ENCODE data around the gene OGA. TPM values are rescaled to one million over a fixed set of nuclear protein-coding genes. Genes with fewer than 3 reads are reported as not detected.

OGA gene
- total RNA-seq (2014; rRNA removed; shearing (Covaris generic); ENCODE audit: low replicate concordance), result 43.5 and 65.0 TPM in 2 replicates

DNA sequence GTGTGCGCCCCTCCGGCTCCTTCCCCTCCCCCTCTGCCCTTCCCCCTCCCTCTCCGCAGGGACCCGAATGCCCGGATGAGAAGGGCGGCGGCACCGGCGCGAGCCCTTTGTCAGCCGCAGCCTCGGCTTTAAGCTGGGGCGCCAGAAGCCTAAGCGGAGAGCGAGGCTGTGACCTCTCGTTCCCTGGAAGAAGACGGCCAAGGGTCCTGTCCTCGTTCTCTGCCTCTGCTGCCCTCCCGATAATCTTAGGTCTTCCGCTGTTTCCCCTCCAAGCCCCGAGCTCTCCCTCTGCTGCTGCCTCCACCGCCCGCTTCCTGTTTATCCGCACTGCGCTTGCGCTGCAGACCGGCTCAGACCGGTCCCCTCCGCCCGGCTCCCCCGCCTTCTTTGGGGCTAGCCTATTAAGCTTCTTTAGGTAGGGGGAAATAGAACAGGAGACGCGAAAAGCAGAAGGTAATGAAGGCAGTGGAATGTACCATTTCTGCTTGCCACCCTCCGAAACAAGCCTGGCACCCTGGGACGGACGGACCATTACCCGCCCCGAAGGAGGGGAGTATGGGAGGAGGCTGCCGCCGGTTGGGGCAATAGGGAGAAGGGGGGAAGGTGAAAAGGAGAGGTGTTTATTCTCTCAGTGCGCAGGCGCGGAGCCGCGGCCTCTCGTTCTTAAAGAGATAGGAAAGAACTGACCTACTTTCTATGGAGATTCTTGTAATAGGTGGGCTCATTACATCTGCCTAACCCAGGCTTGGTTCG lies at the start of gene OGA:
Gene OGA (minus strand): TSS at position 326 of the 753 bp plus-strand sequence. CDS start 422 bp downstream, outside the sequence.
- H3K79me2 ChIP-seq (ENCODE audit: low read length), result peaks cover 47% of the 10 kb centered on the region

DNA sequence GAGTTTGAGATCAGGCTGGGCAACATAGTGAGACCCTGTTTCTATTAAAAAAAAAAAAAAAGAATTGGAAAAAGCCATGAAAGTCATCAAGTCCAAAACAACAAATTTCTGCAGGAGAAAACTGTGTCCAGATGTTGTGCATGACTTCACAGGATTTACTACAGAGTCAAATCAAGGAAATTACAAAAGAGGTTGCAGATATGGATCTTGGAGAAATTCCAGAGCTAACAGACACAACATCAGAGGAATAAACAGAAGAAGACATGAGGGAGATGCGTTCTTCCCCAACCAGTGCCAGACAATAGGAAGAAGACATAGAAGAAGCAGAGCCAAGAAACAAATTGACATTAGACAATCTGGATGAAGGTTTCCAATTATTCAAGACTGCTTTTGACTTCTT lies 49.7 kb upstream of the OGA start:
- Histone ChIP-seq H3K9me3 (ENCODE audit: low read length) (no peaks in the 10 kb centered on the region), H4K20me1 (ENCODE audit: insufficient read depth, low read depth, low read length) (no peaks in the 10 kb centered on the region), H3K27ac (ENCODE audit: low read length) (no peak overlapping the region), H3K36me3 (ENCODE audit: insufficient read depth, low read length) (no peaks in the 10 kb centered on the region), H3K4me2 (ENCODE audit: low read depth, low read length, poor library complexity, severe bottlenecking) (no peak overlapping the region), H3K79me2 (ENCODE audit: low read length) (no peaks in the 10 kb centered on the region), H3K4me1 (ENCODE audit: low read length) (no peaks in the 10 kb centered on the region), H3K27me3 (ENCODE audit: low read length) (no peaks in the 10 kb centered on the region), H3K9me2 (replicated peaks; ENCODE audit: insufficient read depth, low read length) (no peaks in the 10 kb centered on the region), H3K4me3 (ENCODE audit: low read length) (no peak overlapping the region), H3K9ac (ENCODE audit: low read length) (no peak overlapping the region), H2AFZ (ENCODE audit: low read length) (no peak overlapping the region)
- DNase-seq, result no peak

More for the DNA sequence above, at the start of gene OGA:
- Histone ChIP-seq H3K9me3 (ENCODE audit: low read length) (no peaks in the 10 kb centered on the region), H3K4me3 (ENCODE audit: low read length) (peak within 1 kb of the TSS; percentile 78), H3K27me3 (ENCODE audit: low read length) (no peaks in the 10 kb centered on the region), H3K4me1 (ENCODE audit: low read length) (peaks cover 33% of the 10 kb centered on the region), H3K9ac (ENCODE audit: low read length) (peak within 1 kb of the TSS; percentile 86), H3K9me2 (replicated peaks; ENCODE audit: insufficient read depth, low read length) (no peaks in the 10 kb centered on the region), H4K20me1 (ENCODE audit: insufficient read depth, low read depth, low read length) (peaks cover 19% of the 10 kb centered on the region; the same call in 1 of the 2 replicates), H2AFZ (ENCODE audit: low read length) (peak within 1 kb of the TSS; percentile 36; the same call in 1 of the 2 replicates), H3K27ac (ENCODE audit: low read length) (peak within 1 kb of the TSS; percentile 73), H3K36me3 (ENCODE audit: insufficient read depth, low read length) (peaks cover 2% of the 10 kb centered on the region; the same call in 1 of the 2 replicates), H3K4me2 (ENCODE audit: low read depth, low read length, poor library complexity, severe bottlenecking) (peak within 1 kb of the TSS; percentile 93)
- peak; percentile 96 for DNase-seq

DNA sequence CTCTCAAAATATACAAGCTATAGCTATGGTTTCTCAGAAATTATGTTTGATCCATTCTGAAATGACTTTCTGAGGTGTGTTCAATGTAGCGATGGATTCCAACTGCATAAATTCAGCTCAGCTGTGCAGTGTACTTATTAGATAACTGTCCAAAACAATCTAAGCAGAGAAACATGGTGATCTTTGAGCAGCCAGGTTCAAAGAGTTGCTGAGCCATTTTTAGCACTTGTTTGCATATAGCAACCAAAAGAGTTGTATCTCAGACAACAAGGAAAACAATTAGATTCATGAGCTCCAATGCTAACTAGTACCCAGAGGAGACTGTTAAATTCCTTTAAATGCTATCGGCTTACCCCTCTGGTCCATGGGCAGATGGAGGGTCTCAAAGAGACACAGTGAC lies 41.3 kb upstream of the OGA start:
- H3K4me2 ChIP-seq (ENCODE audit: low read depth, low read length, poor library complexity, severe bottlenecking), result no peak overlapping the region
- no peak overlapping the region for H3K9ac ChIP-seq (ENCODE audit: low read length)
- no peaks in the 10 kb centered on the region for H3K9me2 ChIP-seq (replicated peaks; ENCODE audit: insufficient read depth, low read length)
- no peaks in the 10 kb centered on the region for H3K27me3 ChIP-seq (ENCODE audit: low read length)
- H4K20me1 ChIP-seq (ENCODE audit: insufficient read depth, low read depth, low read length), result no peaks in the 10 kb centered on the region
- no peak overlapping the region for H3K4me3 ChIP-seq (ENCODE audit: low read length)
- H3K9me3 ChIP-seq (ENCODE audit: low read length), result no peaks in the 10 kb centered on the region
- H3K27ac ChIP-seq (ENCODE audit: low read length), result peak overlapping the region; percentile 11; the same call in 1 of the 2 replicates
- peaks cover 13% of the 10 kb centered on the region for H3K4me1 ChIP-seq (ENCODE audit: low read length)
- H2AFZ ChIP-seq (ENCODE audit: low read length), result no peak overlapping the region
- DNase-seq, result no peak
- no peaks in the 10 kb centered on the region for H3K36me3 ChIP-seq (ENCODE audit: insufficient read depth, low read length)
- H3K79me2 ChIP-seq (ENCODE audit: low read length), result no peaks in the 10 kb centered on the region

DNA sequence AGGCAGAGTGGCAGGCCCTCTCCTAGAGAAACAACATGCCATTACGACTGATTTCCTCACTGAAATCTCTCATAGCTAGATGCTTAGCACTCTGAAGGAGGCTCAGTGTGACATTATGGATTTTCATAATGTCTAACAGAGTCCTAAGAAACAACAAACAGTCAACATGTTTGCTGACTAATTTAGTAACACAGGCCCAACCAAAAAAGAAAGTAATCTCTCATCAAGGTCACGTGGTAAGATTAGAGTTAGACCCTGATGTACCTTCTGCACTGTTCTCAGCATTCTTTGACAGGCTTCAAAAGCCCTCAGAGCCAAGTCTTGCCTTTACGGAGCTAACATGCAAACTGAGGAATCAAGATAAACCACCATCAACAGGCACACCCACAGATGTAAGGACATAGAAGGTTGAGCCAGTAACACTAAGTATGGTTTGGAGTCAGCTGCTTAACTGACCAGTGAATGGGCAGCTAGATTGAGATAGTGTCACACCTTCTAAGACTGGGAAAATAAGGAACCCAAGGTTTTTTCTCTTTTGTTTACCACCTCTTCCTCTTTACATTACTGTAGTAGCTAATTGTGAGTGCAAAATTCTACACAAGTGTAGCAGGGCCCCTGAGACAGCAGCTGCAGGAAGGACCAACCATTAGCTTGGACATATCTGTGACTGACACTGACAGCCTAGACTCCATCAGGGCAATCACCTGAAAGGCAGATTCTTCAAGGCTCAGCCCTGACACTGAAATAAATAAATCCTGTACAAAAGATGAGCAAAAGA lies 40.7 kb upstream of the OGA start:
- Histone ChIP-seq H3K9ac (ENCODE audit: low read length) (no peak overlapping the region), H3K36me3 (ENCODE audit: insufficient read depth, low read length) (no peaks in the 10 kb centered on the region), H3K4me1 (ENCODE audit: low read length) (peaks cover 13% of the 10 kb centered on the region), H3K9me3 (ENCODE audit: low read length) (no peaks in the 10 kb centered on the region), H4K20me1 (ENCODE audit: insufficient read depth, low read depth, low read length) (no peaks in the 10 kb centered on the region), H3K27ac (ENCODE audit: low read length) (peak overlapping the region; percentile 11), H3K9me2 (replicated peaks; ENCODE audit: insufficient read depth, low read length) (no peaks in the 10 kb centered on the region), H3K4me3 (ENCODE audit: low read length) (no peak overlapping the region), H3K4me2 (ENCODE audit: low read depth, low read length, poor library complexity, severe bottlenecking) (no peak overlapping the region), H3K79me2 (ENCODE audit: low read length) (no peaks in the 10 kb centered on the region), H3K27me3 (ENCODE audit: low read length) (no peaks in the 10 kb centered on the region), H2AFZ (ENCODE audit: low read length) (no peak overlapping the region)
- DNase-seq, result peak; percentile 7

DNA sequence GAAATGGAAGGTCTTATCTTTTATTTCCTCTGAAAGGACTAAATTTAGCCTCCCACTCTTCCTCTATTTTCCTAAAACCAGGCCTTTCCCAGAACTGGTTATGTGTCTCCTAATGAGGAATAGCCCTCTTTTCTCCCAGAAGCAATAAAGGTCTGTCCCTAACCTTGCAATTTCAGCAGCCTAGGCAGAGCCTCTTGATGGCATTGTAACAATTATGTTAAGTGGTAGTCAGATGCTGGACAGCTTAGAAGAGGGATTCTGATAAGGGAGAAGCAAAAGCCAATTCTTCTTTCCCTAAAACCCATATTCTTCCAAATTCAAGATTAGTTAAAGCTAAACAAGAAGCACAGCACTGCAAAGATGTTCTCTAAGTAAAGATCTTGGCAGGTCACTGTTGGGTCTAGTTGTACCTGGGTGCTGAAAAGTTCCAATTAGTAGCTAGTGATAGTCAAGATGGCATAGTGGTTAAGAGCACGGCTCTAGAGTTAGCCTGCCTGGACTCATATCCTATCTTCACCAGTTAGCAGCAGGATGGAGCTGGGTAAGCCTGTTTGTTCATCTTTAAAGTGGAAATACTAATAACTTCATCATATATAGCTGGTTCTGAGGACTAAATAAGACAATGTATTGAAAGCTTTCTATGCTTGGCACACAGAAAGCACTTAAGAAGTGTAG lies 39.7 kb upstream of the OGA start:
- no peak for DNase-seq
- no peak overlapping the region for H3K9ac ChIP-seq (ENCODE audit: low read length)
- peaks cover 13% of the 10 kb centered on the region for H3K4me1 ChIP-seq (ENCODE audit: low read length)
- no peaks in the 10 kb centered on the region for H3K79me2 ChIP-seq (ENCODE audit: low read length)
- no peaks in the 10 kb centered on the region for H3K9me3 ChIP-seq (ENCODE audit: low read length)
- no peaks in the 10 kb centered on the region for H4K20me1 ChIP-seq (ENCODE audit: insufficient read depth, low read depth, low read length)
- H3K9me2 ChIP-seq (replicated peaks; ENCODE audit: insufficient read depth, low read length), result no peaks in the 10 kb centered on the region
- no peak overlapping the region for H3K4me3 ChIP-seq (ENCODE audit: low read length)
- H3K27me3 ChIP-seq (ENCODE audit: low read length), result no peaks in the 10 kb centered on the region
- H2AFZ ChIP-seq (ENCODE audit: low read length), result no peak overlapping the region
- no peaks in the 10 kb centered on the region for H3K36me3 ChIP-seq (ENCODE audit: insufficient read depth, low read length)
- H3K27ac ChIP-seq (ENCODE audit: low read length), result no peak overlapping the region
- no peak overlapping the region for H3K4me2 ChIP-seq (ENCODE audit: low read depth, low read length, poor library complexity, severe bottlenecking)

DNA sequence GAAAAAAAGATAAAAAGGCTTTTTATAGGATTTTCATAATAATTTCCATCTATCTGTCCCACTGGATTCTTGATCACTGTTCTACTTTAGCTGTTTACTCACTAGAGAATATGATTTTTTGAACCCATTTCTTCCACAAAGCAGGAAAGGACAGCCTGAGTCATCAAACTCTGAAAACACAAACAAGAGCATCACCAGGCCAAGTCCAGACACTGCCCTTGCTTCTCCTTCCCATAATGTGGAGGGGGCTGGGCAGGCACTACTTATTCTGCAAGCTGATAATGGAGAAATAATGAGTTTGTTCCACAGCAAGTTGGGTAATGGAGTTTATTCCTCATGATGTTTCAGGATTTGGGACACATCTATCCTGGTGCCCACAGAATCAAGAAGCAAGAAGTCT lies 38.4 kb upstream of the OGA start:
- Histone ChIP-seq H3K36me3 (ENCODE audit: insufficient read depth, low read length) (no peaks in the 10 kb centered on the region), H2AFZ (ENCODE audit: low read length) (no peak overlapping the region), H3K4me3 (ENCODE audit: low read length) (no peak overlapping the region), H3K4me1 (ENCODE audit: low read length) (peaks cover 13% of the 10 kb centered on the region), H3K27me3 (ENCODE audit: low read length) (no peaks in the 10 kb centered on the region), H3K9me2 (replicated peaks; ENCODE audit: insufficient read depth, low read length) (no peaks in the 10 kb centered on the region), H4K20me1 (ENCODE audit: insufficient read depth, low read depth, low read length) (no peaks in the 10 kb centered on the region), H3K4me2 (ENCODE audit: low read depth, low read length, poor library complexity, severe bottlenecking) (no peak overlapping the region), H3K27ac (ENCODE audit: low read length) (no peak overlapping the region), H3K9ac (ENCODE audit: low read length) (no peak overlapping the region), H3K9me3 (ENCODE audit: low read length) (no peaks in the 10 kb centered on the region), H3K79me2 (ENCODE audit: low read length) (no peaks in the 10 kb centered on the region)
- DNase-seq, result no peak

DNA sequence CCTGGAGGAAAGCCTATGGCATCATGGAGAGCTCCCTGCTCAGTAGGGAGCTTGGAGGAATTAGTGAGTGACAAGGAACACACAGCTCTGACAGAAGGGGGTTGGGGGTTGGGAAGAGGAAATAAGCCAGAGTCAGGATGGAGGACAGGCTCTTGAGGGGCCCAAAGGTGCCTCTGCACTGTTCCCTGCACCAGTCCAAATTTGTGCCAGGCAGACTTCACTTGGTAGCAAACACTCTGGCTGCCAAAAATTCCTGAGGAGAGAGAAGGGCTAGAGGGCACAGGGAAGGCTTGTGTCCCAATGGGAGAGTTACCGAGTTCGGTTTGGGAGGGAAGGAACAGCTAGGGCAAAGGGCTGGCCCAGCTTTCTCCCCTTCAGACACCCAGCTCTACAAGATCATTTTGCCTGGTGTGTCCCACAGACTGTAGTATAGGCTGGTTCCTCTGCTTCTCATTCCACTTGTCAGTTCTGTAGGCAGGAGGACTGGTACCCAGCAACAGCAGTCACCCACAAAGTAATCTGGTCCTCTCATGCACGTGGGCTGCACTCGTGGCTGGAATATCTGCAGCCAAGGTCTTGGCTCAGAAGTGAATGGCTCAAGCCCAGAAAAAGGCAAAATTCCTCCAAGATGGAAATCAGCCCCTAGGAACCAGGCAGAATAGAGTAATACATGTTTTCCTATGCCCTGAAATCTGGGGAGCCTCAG lies 33.3 kb upstream of the OGA start:
- Histone ChIP-seq H4K20me1 (ENCODE audit: insufficient read depth, low read depth, low read length) (no peaks in the 10 kb centered on the region), H3K9ac (ENCODE audit: low read length) (no peak overlapping the region), H3K9me2 (replicated peaks; ENCODE audit: insufficient read depth, low read length) (no peaks in the 10 kb centered on the region), H3K4me2 (ENCODE audit: low read depth, low read length, poor library complexity, severe bottlenecking) (no peak overlapping the region), H3K36me3 (ENCODE audit: insufficient read depth, low read length) (no peaks in the 10 kb centered on the region), H3K27ac (ENCODE audit: low read length) (no peak overlapping the region), H3K27me3 (ENCODE audit: low read length) (no peaks in the 10 kb centered on the region), H3K9me3 (ENCODE audit: low read length) (no peaks in the 10 kb centered on the region), H3K79me2 (ENCODE audit: low read length) (no peaks in the 10 kb centered on the region), H2AFZ (ENCODE audit: low read length) (no peak overlapping the region), H3K4me1 (ENCODE audit: low read length) (no peaks in the 10 kb centered on the region), H3K4me3 (ENCODE audit: low read length) (no peak overlapping the region)
- DNase-seq, result no peak
